Ovary (tissue), 3 donors: ENCODE results near the gene TMBIM6.

Experiments used
- CTCF ChIP-seq, 3 donors: fragments of 450-650 bp in 2 of 3; fragments of 200-600 bp in 1 of 3; IDR thresholded peaks; one replicate each; pipeline versions ENCODE4 v1.5.1 to v1.8.0; 2016 to 2022; ENCODE audit warnings: antibody characterized with exemption in 3 of 3, mild to moderate bottlenecking in 1 of 3
- POLR2A ChIP-seq: fragments of 450-650 bp; IDR thresholded peaks from one replicate; pipeline ENCODE4 v1.6.1; 2017; ENCODE audit warnings: antibody characterized with exemption, mild to moderate bottlenecking, moderate library complexity
- donor health status: DM: no; HTN: no; CAD: no.

DNA sequence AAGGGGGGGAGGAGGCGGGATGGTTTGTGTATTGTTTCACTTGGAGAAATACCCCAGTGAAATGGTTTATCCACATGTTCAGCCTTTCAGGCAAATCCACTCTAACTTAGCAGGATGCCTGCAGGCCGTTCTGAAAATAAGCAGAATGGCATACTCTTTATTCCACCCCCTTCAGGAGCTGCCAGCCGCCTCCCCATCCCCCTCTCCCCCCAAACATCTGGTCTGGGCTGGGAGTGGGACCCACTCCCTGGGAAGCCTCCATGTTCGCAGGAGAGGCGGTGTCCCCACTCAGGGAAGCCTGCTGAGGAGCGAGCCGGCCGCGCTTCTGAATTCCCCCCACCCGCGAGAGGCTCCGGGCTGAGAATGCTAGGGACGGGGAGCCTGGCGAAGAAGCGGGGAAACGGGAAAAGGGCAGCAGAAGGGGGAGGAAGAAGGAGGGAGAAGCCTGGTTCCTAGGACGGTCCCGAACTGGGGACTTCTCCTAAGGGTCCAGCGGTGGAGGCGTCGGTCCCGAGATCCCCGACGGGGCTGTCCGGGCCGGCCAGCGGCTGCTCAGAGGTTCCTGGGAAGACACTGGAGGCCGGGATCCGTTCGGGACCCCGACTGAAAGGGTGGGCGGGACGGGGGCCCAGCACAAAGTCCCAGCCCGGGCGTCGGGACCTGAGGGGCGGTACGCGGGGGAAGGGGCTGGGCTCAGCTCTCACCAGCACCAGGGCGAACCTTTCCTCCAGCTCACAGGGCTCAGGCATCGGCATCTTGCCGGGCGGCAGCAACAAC, 34.8 kb upstream of the TMBIM6 start:
- no peak for TF ChIP-seq POLR2A
- TF ChIP-seq CTCF (IDR thresholded peaks at IDR 0.05), result no peak
